K562 (cell line): ENCODE data around the gene INO80. TPM values are rescaled to one million over a fixed set of nuclear protein-coding genes. Genes with fewer than 3 reads are reported as not detected.

Experiments used
- FOSL1 ChIP-seq: fragments of 200-800 bp; sonication (Bioruptor generic); conservative IDR thresholded peaks from 2 replicates; pipeline ENCODE4 v1.6.1; 2016; ENCODE audit warnings: missing genetic modification characterization, missing compliant biosample characterization
- GTF3C2 ChIP-seq: IDR thresholded peaks from 3 replicates; pipeline ENCODE4 v1.6.1; 2011; ENCODE audit warnings: borderline replicate concordance, mild to moderate bottlenecking, moderate library complexity; ENCODE audit not compliant: insufficient read length; ENCODE audit errors: extremely low read depth
- polyA plus RNA-seq, 8 experiments: library from polyadenylated mRNA; depleted of rRNA in 4 of 8; stranded (reverse) in 5 of 8; unstranded in 3 of 8; fragments of >200 nt; fragmentation: Nextera tagmentation in 2 of 8; fragmentation: Illumina TruSeq in 1 of 8; extraction: Ambion mirVana in 2 of 8; extraction: Trizol in 1 of 8; gene quantifications; 2 replicates each; pipeline versions ENCODE4 v1.2.1 to v1.2.3, GENCODE V29; 2011 to 2014; ENCODE audit warnings: inconsistent platforms in 1 of 8, missing spikeins in 1 of 8
- total RNA-seq, 7 experiments: library from RNA; depleted of rRNA in 6 of 7; stranded (reverse); fragments of >200 nt in 6 of 7; fragmentation: Illumina TruSeq in 2 of 7; extraction: Trizol in 2 of 7; gene quantifications; 2 replicates each; pipeline versions ENCODE4 v1.2.1 to v1.2.3, GENCODE V29; 2011 to 2021; ENCODE audit warnings: low replicate concordance in 1 of 7
- TF ChIP-seq, protein P1 (sequence below): fragments of 200-600 bp; sonication (generic); IDR thresholded peaks from one replicate; pipeline ENCODE4 v1.6.1; 2012; ENCODE audit warnings: mild to moderate bottlenecking, low read depth, low read length, inconsistent platforms
- TF ChIP-seq, protein P2 (sequence below): sonication (generic); formaldehyde crosslinking; IDR thresholded peaks from 2 replicates; pipeline ENCODE4 v1.8.1; 2023; ENCODE audit warnings: mild to moderate bottlenecking, missing genetic modification reagents

The INO80 gene
- total and polyA plus RNA-seq, 9 of the 15 experiments (the other 6 are each of a cell fraction or from before 2014, with no cell fraction given): 1.1 to 25.7 (median 19.9) TPM

GRCh38 chr15:40978562-40978961, 137.5 kb downstream of the INO80 start (continued):
- TF ChIP-seq GTF3C2 (no peak), FOSL1 (no peak)
- TF ChIP-seq, protein P1, sequence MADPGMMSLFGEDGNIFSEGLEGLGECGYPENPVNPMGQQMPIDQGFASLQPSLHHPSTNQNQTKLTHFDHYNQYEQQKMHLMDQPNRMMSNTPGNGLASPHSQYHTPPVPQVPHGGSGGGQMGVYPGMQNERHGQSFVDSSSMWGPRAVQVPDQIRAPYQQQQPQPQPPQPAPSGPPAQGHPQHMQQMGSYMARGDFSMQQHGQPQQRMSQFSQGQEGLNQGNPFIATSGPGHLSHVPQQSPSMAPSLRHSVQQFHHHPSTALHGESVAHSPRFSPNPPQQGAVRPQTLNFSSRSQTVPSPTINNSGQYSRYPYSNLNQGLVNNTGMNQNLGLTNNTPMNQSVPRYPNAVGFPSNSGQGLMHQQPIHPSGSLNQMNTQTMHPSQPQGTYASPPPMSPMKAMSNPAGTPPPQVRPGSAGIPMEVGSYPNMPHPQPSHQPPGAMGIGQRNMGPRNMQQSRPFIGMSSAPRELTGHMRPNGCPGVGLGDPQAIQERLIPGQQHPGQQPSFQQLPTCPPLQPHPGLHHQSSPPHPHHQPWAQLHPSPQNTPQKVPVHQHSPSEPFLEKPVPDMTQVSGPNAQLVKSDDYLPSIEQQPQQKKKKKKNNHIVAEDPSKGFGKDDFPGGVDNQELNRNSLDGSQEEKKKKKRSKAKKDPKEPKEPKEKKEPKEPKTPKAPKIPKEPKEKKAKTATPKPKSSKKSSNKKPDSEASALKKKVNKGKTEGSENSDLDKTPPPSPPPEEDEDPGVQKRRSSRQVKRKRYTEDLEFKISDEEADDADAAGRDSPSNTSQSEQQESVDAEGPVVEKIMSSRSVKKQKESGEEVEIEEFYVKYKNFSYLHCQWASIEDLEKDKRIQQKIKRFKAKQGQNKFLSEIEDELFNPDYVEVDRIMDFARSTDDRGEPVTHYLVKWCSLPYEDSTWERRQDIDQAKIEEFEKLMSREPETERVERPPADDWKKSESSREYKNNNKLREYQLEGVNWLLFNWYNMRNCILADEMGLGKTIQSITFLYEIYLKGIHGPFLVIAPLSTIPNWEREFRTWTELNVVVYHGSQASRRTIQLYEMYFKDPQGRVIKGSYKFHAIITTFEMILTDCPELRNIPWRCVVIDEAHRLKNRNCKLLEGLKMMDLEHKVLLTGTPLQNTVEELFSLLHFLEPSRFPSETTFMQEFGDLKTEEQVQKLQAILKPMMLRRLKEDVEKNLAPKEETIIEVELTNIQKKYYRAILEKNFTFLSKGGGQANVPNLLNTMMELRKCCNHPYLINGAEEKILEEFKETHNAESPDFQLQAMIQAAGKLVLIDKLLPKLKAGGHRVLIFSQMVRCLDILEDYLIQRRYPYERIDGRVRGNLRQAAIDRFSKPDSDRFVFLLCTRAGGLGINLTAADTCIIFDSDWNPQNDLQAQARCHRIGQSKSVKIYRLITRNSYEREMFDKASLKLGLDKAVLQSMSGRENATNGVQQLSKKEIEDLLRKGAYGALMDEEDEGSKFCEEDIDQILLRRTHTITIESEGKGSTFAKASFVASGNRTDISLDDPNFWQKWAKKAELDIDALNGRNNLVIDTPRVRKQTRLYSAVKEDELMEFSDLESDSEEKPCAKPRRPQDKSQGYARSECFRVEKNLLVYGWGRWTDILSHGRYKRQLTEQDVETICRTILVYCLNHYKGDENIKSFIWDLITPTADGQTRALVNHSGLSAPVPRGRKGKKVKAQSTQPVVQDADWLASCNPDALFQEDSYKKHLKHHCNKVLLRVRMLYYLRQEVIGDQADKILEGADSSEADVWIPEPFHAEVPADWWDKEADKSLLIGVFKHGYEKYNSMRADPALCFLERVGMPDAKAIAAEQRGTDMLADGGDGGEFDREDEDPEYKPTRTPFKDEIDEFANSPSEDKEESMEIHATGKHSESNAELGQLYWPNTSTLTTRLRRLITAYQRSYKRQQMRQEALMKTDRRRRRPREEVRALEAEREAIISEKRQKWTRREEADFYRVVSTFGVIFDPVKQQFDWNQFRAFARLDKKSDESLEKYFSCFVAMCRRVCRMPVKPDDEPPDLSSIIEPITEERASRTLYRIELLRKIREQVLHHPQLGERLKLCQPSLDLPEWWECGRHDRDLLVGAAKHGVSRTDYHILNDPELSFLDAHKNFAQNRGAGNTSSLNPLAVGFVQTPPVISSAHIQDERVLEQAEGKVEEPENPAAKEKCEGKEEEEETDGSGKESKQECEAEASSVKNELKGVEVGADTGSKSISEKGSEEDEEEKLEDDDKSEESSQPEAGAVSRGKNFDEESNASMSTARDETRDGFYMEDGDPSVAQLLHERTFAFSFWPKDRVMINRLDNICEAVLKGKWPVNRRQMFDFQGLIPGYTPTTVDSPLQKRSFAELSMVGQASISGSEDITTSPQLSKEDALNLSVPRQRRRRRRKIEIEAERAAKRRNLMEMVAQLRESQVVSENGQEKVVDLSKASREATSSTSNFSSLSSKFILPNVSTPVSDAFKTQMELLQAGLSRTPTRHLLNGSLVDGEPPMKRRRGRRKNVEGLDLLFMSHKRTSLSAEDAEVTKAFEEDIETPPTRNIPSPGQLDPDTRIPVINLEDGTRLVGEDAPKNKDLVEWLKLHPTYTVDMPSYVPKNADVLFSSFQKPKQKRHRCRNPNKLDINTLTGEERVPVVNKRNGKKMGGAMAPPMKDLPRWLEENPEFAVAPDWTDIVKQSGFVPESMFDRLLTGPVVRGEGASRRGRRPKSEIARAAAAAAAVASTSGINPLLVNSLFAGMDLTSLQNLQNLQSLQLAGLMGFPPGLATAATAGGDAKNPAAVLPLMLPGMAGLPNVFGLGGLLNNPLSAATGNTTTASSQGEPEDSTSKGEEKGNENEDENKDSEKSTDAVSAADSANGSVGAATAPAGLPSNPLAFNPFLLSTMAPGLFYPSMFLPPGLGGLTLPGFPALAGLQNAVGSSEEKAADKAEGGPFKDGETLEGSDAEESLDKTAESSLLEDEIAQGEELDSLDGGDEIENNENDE: no peak
- TF ChIP-seq, protein P2, sequence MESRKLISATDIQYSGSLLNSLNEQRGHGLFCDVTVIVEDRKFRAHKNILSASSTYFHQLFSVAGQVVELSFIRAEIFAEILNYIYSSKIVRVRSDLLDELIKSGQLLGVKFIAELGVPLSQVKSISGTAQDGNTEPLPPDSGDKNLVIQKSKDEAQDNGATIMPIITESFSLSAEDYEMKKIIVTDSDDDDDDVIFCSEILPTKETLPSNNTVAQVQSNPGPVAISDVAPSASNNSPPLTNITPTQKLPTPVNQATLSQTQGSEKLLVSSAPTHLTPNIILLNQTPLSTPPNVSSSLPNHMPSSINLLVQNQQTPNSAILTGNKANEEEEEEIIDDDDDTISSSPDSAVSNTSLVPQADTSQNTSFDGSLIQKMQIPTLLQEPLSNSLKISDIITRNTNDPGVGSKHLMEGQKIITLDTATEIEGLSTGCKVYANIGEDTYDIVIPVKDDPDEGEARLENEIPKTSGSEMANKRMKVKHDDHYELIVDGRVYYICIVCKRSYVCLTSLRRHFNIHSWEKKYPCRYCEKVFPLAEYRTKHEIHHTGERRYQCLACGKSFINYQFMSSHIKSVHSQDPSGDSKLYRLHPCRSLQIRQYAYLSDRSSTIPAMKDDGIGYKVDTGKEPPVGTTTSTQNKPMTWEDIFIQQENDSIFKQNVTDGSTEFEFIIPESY (CRISPR knock-in tag): no peak
- TF ChIP-seq, all 486 proteins: peak for 0
